IMR-90 (cell line): ENCODE results near the gene PFKP.

Experiments used
- CEBPB ChIP-seq: IDR thresholded peaks from 2 replicates; pipeline ENCODE4 v1.6.1; 2012; ENCODE audit warnings: low read depth, low read length, improper control_type of control experiment
- CTCF ChIP-seq: conservative IDR thresholded peaks from 2 replicates; pipeline ENCODE4 v1.5.1; 2012; ENCODE audit warnings: mild to moderate bottlenecking, low read depth, low read length, improper control_type of control experiment
- ELK1 ChIP-seq: fragments of 150-350 bp; IDR thresholded peaks from 2 replicates; pipeline ENCODE4 v1.6.1; 2016; ENCODE audit warnings: low read depth, mild to moderate bottlenecking, low read length, moderate library complexity, borderline replicate concordance
- FOS ChIP-seq: fragments of 150-350 bp; IDR thresholded peaks from 2 replicates; pipeline ENCODE4 v1.6.1; 2016; ENCODE audit warnings: low read depth, low read length
- POLR2A ChIP-seq: IDR thresholded peaks from 2 replicates; pipeline ENCODE4 v1.6.1; 2012; ENCODE audit warnings: mild to moderate bottlenecking, low read depth, low read length

- TF ChIP-seq FOS (no peak), CTCF (no peak), POLR2A (no peak), ELK1 (no peak), CEBPB (no peak)
Observed at GRCh38 chr10:3140280-3140679, 72.9 kb downstream of the PFKP start.
